ENCODE measurements around the gene NR1D2.

- TF ChIP-seq POLR2A (IDR thresholded peaks at IDR 0.05; ENCODE audit: low read depth, low read length) (no peak), POLR2AphosphoS5 (IDR thresholded peaks at IDR 0.05; ENCODE audit: low read depth, low read length) (no peak), TAF1 (IDR thresholded peaks at IDR 0.05; ENCODE audit: borderline replicate concordance, low read depth, low read length) (no peak)
These were observed 48.6 kb downstream of the NR1D2 start for GRCh38 chr3:23993556-23994243.

All from GM12892 (cell line).